B cell (primary cell): ENCODE data around the gene ZMIZ1. TPM values are rescaled to one million over a fixed set of nuclear protein-coding genes. Genes with fewer than 3 reads are reported as not detected.

ENCODE experiments used
- ATAC-seq: fragments of 200-7000 bp; cut with Tn5 transposase; one replicate; pipeline ENCODE4 v1.10.0; 2021; ENCODE audit warnings: low read depth, mild to moderate bottlenecking, moderate number of reproducible peaks, moderate library complexity
- CTCF ChIA-PET: fragments of 350-600 bp; sonication (Branson Sonifier 250); formaldehyde crosslinking; loops from one replicate; lab custom pipeline; 2021; ENCODE audit warnings: antibody characterized with exemption, inconsistent platforms; lab: Charles Lee
- POLR2A ChIA-PET: fragments of 350-600 bp; sonication (Branson Sonifier 250); formaldehyde crosslinking; loops from one replicate; lab custom pipeline; 2021; ENCODE audit warnings: antibody characterized with exemption; lab: Charles Lee
- DNase-seq: peaks from one replicate; pipeline ENCODE4 v3.0.0; 2013
- H2AFZ ChIP-seq: 2 replicates; pipeline ENCODE4 v1.6.1; 2012; ENCODE audit warnings: mild to moderate bottlenecking, low read depth, low read length; ENCODE audit not compliant: insufficient read depth, poor library complexity, severe bottlenecking
- H3K27ac ChIP-seq, 2 donors: 1 replicate in 1 of 2; 2 replicates in 1 of 2; pipeline ENCODE4 v1.5.1; 2012 to 2013; ENCODE audit warnings: low read length in 2 of 2, mild to moderate bottlenecking in 2 of 2, moderate library complexity in 1 of 2
- H3K27me3 ChIP-seq, 4 experiments: fragments of 200-600 bp in 1 of 4; sonication (generic) in 1 of 4; replicated peaks in 1 of 4; 1 replicate in 2 of 4; 2 replicates in 2 of 4; pipeline versions ENCODE4 v1.6.1 to v1.7.0; 2013 to 2016; ENCODE audit warnings: low read length in 3 of 4, mild to moderate bottlenecking in 2 of 4, mixed read lengths in 1 of 4, moderate library complexity in 1 of 4; ENCODE audit not compliant: insufficient read depth in 4 of 4, control insufficient read depth in 3 of 4; ENCODE audit errors: control extremely low read depth in 1 of 4
- H3K36me3 ChIP-seq, 2 experiments: replicated peaks in 1 of 2; 1 replicate in 1 of 2; 2 replicates in 1 of 2; pipeline versions ENCODE4 v1.6.1 to v1.7.1; 2013; ENCODE audit warnings: low read length in 1 of 2; ENCODE audit not compliant: insufficient read depth in 2 of 2, control insufficient read depth in 1 of 2; ENCODE audit errors: control extremely low read depth in 1 of 2, extremely low read depth in 1 of 2
- H3K4me1 ChIP-seq, 2 donors: fragments of 200-600 bp in 1 of 2; sonication (generic) in 1 of 2; 1 replicate in 1 of 2; 2 replicates in 1 of 2; pipeline versions ENCODE4 v1.5.1 to v1.6.1; 2013 to 2017; ENCODE audit warnings: low read length in 2 of 2; ENCODE audit not compliant: control insufficient read depth in 2 of 2, insufficient read depth in 2 of 2
- H3K4me2 ChIP-seq: replicated peaks from 2 replicates; pipeline ENCODE3; 2012; ENCODE audit warnings: mild to moderate bottlenecking, low read depth, low read length; ENCODE audit not compliant: poor library complexity, severe bottlenecking
- H3K4me3 ChIP-seq, 5 experiments: fragments of 200-600 bp in 1 of 5; sonication (generic) in 1 of 5; 1 replicate in 3 of 5; 2 replicates in 2 of 5; pipeline versions ENCODE4 v1.5.1 to v1.7.0; 2011 to 2016; ENCODE audit warnings: low read length in 4 of 5, mild to moderate bottlenecking in 4 of 5, low read depth in 2 of 5, control low read depth in 1 of 5, moderate library complexity in 1 of 5; ENCODE audit not compliant: insufficient read depth in 1 of 5; ENCODE audit errors: control extremely low read depth in 1 of 5, extremely low read depth in 1 of 5
- H3K79me2 ChIP-seq: fragments of 200-600 bp; sonication (generic); one replicate; pipeline ENCODE4 v1.6.0; 2016; ENCODE audit warnings: low read length; ENCODE audit not compliant: control insufficient read depth, insufficient read depth
- H3K9ac ChIP-seq: fragments of 200-600 bp; sonication (generic); 2 replicates; pipeline ENCODE4 v1.6.1; 2017; ENCODE audit warnings: mild to moderate bottlenecking, low read length, moderate library complexity
- H3K9me3 ChIP-seq, 3 donors: one replicate each; pipeline versions ENCODE4 v1.6.1 to v1.7.1; 2013; ENCODE audit warnings: low read length in 2 of 3; ENCODE audit not compliant: control insufficient read depth in 2 of 3, insufficient read depth in 1 of 3; ENCODE audit errors: control extremely low read depth in 1 of 3
- H4K20me1 ChIP-seq: 2 replicates; pipeline ENCODE4 v1.6.0; 2012; ENCODE audit warnings: mild to moderate bottlenecking, low read length; ENCODE audit not compliant: insufficient read depth, control insufficient read depth, poor library complexity, severe bottlenecking
- H3K27ac Mint-ChIP-seq: one replicate; pipeline ENCODE4 v1.8.0; 2021; ENCODE audit warnings: mixed read lengths
- H3K27me3 Mint-ChIP-seq: one replicate; pipeline ENCODE4 v1.8.0; 2021; ENCODE audit warnings: mixed read lengths
- H3K4me1 Mint-ChIP-seq: one replicate; pipeline ENCODE4 v1.8.0; 2021; ENCODE audit warnings: mixed read lengths
- H3K4me3 Mint-ChIP-seq: one replicate; pipeline ENCODE4 v1.8.0; 2021; ENCODE audit warnings: mixed read lengths
- H3K9me3 Mint-ChIP-seq: one replicate; pipeline ENCODE4 v1.8.0; 2022; ENCODE audit warnings: mixed read lengths; ENCODE audit not compliant: insufficient read depth
- EZH2 ChIP-seq: IDR thresholded peaks from 2 replicates; pipeline ENCODE4 v1.6.1; 2012; ENCODE audit warnings: borderline replicate concordance, low read depth, mild to moderate bottlenecking, moderate library complexity, low read length; ENCODE audit not compliant: insufficient read depth, poor library complexity, severe bottlenecking
- WGBS: methylation state at CpG from one replicate; pipeline ENCODE4 v1.1.5; 2013; ENCODE audit warnings: missing lambda C conversion rate; ENCODE audit not compliant: insufficient coverage; 5-methylcytosine and 5-hydroxymethylcytosine counted together
- intact Hi-C: fragments of 100-400 bp; cut with micrococcal nuclease; formaldehyde crosslinking; loops from one replicate; pipeline ENCODE4 v1.10.0; 2022
- polyA plus RNA-seq: library from polyadenylated mRNA; depleted of rRNA; stranded (reverse); fragments of >200 nt; gene quantifications from 2 replicates; pipeline ENCODE4 v1.2.3, GENCODE V29; 2012
- total RNA-seq, 2 donors: library from RNA; stranded (reverse); fragments of 120-200 nt in 1 of 2; gene quantifications; 1 replicate in 1 of 2; 2 replicates in 1 of 2; pipeline versions ENCODE4 v1.2.3 to v1.2.4, GENCODE V29; 2013 to 2022
- TF ChIP-seq, protein P1 (sequence below): fragments of 200-600 bp; IDR thresholded peaks from one replicate; pipeline ENCODE4 v1.8.0; 2022; ENCODE audit warnings: antibody characterized with exemption, mild to moderate bottlenecking

Gene ZMIZ1
- total and polyA plus RNA-seq, 2 donors (not counting 1 experiment from before 2014, with no cell fraction given) = 14.3 to 64.9 TPM

GRCh38 chr10:79155301-79156081, 86.7 kb downstream of the ZMIZ1 start:
- Histone ChIP-seq H3K4me1 (peaks cover 0 to 2% of the 10 kb centered on the region in 2 donors), H3K27me3 (no peaks in the 10 kb centered on the region), H3K36me3 (no peaks in the 10 kb centered on the region), H4K20me1 (no peaks in the 10 kb centered on the region), H3K4me2 (no peak overlapping the region), H3K4me3 (no peak overlapping the region), H3K27ac (no peak overlapping the region), H3K79me2 (no peaks in the 10 kb centered on the region), H3K9ac (no peak overlapping the region), H3K9me3 (no peaks in the 10 kb centered on the region), H2AFZ (no peak overlapping the region)
- ATAC-seq (no peak), DNase-seq (no peak)
- 84% methylated on average over 12 of the region's 14 CpGs for WGBS
- ChIA-PET CTCF (no interaction called here), POLR2A (no interaction called here)
- TF ChIP-seq, protein P1, sequence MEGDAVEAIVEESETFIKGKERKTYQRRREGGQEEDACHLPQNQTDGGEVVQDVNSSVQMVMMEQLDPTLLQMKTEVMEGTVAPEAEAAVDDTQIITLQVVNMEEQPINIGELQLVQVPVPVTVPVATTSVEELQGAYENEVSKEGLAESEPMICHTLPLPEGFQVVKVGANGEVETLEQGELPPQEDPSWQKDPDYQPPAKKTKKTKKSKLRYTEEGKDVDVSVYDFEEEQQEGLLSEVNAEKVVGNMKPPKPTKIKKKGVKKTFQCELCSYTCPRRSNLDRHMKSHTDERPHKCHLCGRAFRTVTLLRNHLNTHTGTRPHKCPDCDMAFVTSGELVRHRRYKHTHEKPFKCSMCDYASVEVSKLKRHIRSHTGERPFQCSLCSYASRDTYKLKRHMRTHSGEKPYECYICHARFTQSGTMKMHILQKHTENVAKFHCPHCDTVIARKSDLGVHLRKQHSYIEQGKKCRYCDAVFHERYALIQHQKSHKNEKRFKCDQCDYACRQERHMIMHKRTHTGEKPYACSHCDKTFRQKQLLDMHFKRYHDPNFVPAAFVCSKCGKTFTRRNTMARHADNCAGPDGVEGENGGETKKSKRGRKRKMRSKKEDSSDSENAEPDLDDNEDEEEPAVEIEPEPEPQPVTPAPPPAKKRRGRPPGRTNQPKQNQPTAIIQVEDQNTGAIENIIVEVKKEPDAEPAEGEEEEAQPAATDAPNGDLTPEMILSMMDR = no peak
- no peak for TF ChIP-seq EZH2
- intact Hi-C loops = no loop called here
- Mint-ChIP-seq H3K9me3 (no peaks in the 10 kb centered on the region), H3K27ac (no peak overlapping the region), H3K4me3 (no peak overlapping the region), H3K27me3 (no peaks in the 10 kb centered on the region), H3K4me1 (peaks cover 2% of the 10 kb centered on the region)
